Subcutaneous adipose tissue (tissue), 4 donors: ENCODE data around the gene HSD11B2. TPM values are rescaled to one million over a fixed set of nuclear protein-coding genes. Genes with fewer than 3 reads are reported as not detected.

Experiments
- CTCF ChIP-seq: fragments of 450-650 bp; IDR thresholded peaks from one replicate; pipeline ENCODE4 v1.5.1; 2016; ENCODE audit warnings: low read depth, mild to moderate bottlenecking, control low read depth, antibody characterized with exemption, moderate library complexity
- total RNA-seq, 4 donors: library from RNA; depleted of rRNA; stranded (reverse); fragments of >200 nt; gene quantifications; one replicate each; pipeline ENCODE4 v1.1.0, GENCODE V29; 2016

The HSD11B2 gene
- total RNA-seq, 4 donors from 2014 or later: 0.22 to 1.3 (median 0.51) TPM; not detected in 1

- no peak for TF ChIP-seq CTCF
Observed at GRCh38 chr16:67404740-67405226, 26.1 kb upstream of the HSD11B2 start.

- no peak for TF ChIP-seq CTCF
Observed at GRCh38 chr16:67405336-67405735, 25.6 kb upstream of the HSD11B2 start.

GRCh38 chr16:67406111-67406971 lies 24.6 kb upstream of the HSD11B2 start:
- TF ChIP-seq CTCF: no peak

- TF ChIP-seq CTCF: no peak
Observed at GRCh38 chr16:67407176-67407787, 23.6 kb upstream of the HSD11B2 start.

- TF ChIP-seq CTCF: no peak
Observed at GRCh38 chr16:67407788-67408452, 23.0 kb upstream of the HSD11B2 start.

- TF ChIP-seq CTCF: no peak
Observed at GRCh38 chr16:67409631-67410030, 21.3 kb upstream of the HSD11B2 start.

GRCh38 chr16:67411339-67411738 lies 19.6 kb upstream of the HSD11B2 start:
- TF ChIP-seq CTCF: no peak
